DOHH2 (cell line): Measurements from ENCODE around the gene PGP.
"Not testable (repeated sequence)": the region's sequence is repeated elsewhere in the genome, so short reads cannot be mapped to it uniquely, and the experiment has no call there.

Source experiments
- H3F3A ChIP-seq: fragments of 200-600 bp; sonication (generic), shearing (Covaris generic); 2 replicates; pipeline ENCODE4 v1.6.0; 2016; ENCODE audit warnings: antibody characterized with exemption, mild to moderate bottlenecking; ENCODE audit not compliant: control insufficient read depth, insufficient read depth
- H3K27ac ChIP-seq: fragments of 200-600 bp; sonication (generic); 2 replicates; pipeline ENCODE4 v1.5.1; 2014; ENCODE audit warnings: low read depth, mild to moderate bottlenecking, low read length, moderate library complexity
- H3K27me3 ChIP-seq: fragments of 200-600 bp; sonication (generic); 2 replicates; pipeline ENCODE4 v1.6.1; 2014; ENCODE audit warnings: mild to moderate bottlenecking, low read length, mixed read lengths; ENCODE audit not compliant: control insufficient read depth
- H3K36me3 ChIP-seq: fragments of 200-600 bp; sonication (generic); 2 replicates; pipeline ENCODE4 v1.6.1; 2014; ENCODE audit warnings: mild to moderate bottlenecking, low read length, moderate library complexity, mixed read lengths; ENCODE audit not compliant: control insufficient read depth
- H3K4me1 ChIP-seq: fragments of 200-600 bp; sonication (generic); 2 replicates; pipeline ENCODE4 v1.6.1; 2014; ENCODE audit warnings: mild to moderate bottlenecking, low read length, mixed read lengths; ENCODE audit not compliant: control insufficient read depth
- H3K4me2 ChIP-seq: fragments of 200-600 bp; sonication (generic); 2 replicates; pipeline ENCODE4 v1.6.0; 2014; ENCODE audit warnings: mild to moderate bottlenecking, low read length, moderate library complexity
- H3K4me3 ChIP-seq: fragments of 200-600 bp; sonication (generic); 2 replicates; pipeline ENCODE4 v1.5.1; 2014; ENCODE audit warnings: mild to moderate bottlenecking, low read length, mixed read lengths
- H3K79me2 ChIP-seq: fragments of 200-600 bp; sonication (generic); 2 replicates; pipeline ENCODE4 v1.6.1; 2014; ENCODE audit warnings: mild to moderate bottlenecking, low read length, mixed read lengths; ENCODE audit not compliant: control insufficient read depth
- H3K9me2 ChIP-seq: fragments of 200-600 bp; sonication (generic); replicated peaks from 2 replicates; pipeline ENCODE4 v1.6.1; 2014; ENCODE audit warnings: mild to moderate bottlenecking, low read length, mixed read lengths; ENCODE audit not compliant: control insufficient read depth
- H3K9me3 ChIP-seq: fragments of 200-600 bp; sonication (generic); 2 replicates; pipeline ENCODE4 v1.6.1; 2014; ENCODE audit warnings: antibody characterized with exemption, low read length, mixed read lengths; ENCODE audit not compliant: control insufficient read depth, insufficient read depth
- H4K20me1 ChIP-seq: fragments of 200-600 bp; sonication (generic); 2 replicates; pipeline ENCODE4 v1.6.0; 2014; ENCODE audit warnings: low read depth, mild to moderate bottlenecking, antibody characterized with exemption, low read length, moderate library complexity; ENCODE audit not compliant: control insufficient read depth, insufficient read depth
- EZH2phosphoT487 ChIP-seq: fragments of 200-600 bp; sonication (generic); IDR thresholded peaks from 2 replicates; pipeline ENCODE4 v1.6.1; 2017; ENCODE audit warnings: borderline replicate concordance, mild to moderate bottlenecking, antibody characterized with exemption, low read length, moderate library complexity, mixed read lengths
- TF ChIP-seq, protein P1 (sequence below): fragments of 200-600 bp; sonication (generic); IDR thresholded peaks from one replicate; pipeline ENCODE4 v1.5.1; 2014; ENCODE audit warnings: antibody characterized with exemption, mild to moderate bottlenecking, low read depth, low read length; ENCODE audit not compliant: poor library complexity, severe bottlenecking

Gene PGP

DNA sequence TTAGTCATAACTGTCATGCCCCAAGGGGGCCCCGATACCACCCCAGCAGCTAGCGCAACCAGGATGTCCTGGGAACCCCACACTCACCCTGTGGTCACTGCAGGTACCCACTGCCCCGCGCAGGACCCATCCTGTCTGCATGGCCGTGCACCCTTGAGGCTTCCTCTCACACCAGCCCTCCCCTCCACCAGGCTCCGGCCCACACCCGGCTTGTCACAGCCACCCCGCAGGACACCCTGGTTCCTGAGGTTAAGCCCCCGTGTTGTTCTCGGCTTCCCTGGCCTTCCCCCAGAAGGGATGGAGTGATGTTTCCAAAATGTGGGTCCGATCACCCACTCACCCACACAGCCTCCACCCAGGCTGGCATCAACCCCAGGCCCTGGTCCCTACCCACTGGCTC is 29.1 kb upstream of the PGP start:
- Histone ChIP-seq H3K27ac (no peak overlapping the region), H3K9me3 (no peaks in the 10 kb centered on the region), H3K79me2 (peaks cover 8% of the 10 kb centered on the region), H3K27me3 (no peaks in the 10 kb centered on the region), H3K4me1 (no peaks in the 10 kb centered on the region), H3K4me3 (no peak overlapping the region), H3K9me2 (no peaks in the 10 kb centered on the region), H4K20me1 (no peaks in the 10 kb centered on the region), H3F3A (peaks cover 15% of the 10 kb centered on the region; the same call in 1 of the 2 replicates), H3K4me2 (no peak overlapping the region), H3K36me3 (peaks cover 55% of the 10 kb centered on the region)
- no peak for TF ChIP-seq EZH2phosphoT487
- TF ChIP-seq, protein P1, sequence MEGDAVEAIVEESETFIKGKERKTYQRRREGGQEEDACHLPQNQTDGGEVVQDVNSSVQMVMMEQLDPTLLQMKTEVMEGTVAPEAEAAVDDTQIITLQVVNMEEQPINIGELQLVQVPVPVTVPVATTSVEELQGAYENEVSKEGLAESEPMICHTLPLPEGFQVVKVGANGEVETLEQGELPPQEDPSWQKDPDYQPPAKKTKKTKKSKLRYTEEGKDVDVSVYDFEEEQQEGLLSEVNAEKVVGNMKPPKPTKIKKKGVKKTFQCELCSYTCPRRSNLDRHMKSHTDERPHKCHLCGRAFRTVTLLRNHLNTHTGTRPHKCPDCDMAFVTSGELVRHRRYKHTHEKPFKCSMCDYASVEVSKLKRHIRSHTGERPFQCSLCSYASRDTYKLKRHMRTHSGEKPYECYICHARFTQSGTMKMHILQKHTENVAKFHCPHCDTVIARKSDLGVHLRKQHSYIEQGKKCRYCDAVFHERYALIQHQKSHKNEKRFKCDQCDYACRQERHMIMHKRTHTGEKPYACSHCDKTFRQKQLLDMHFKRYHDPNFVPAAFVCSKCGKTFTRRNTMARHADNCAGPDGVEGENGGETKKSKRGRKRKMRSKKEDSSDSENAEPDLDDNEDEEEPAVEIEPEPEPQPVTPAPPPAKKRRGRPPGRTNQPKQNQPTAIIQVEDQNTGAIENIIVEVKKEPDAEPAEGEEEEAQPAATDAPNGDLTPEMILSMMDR: no peak

DNA sequence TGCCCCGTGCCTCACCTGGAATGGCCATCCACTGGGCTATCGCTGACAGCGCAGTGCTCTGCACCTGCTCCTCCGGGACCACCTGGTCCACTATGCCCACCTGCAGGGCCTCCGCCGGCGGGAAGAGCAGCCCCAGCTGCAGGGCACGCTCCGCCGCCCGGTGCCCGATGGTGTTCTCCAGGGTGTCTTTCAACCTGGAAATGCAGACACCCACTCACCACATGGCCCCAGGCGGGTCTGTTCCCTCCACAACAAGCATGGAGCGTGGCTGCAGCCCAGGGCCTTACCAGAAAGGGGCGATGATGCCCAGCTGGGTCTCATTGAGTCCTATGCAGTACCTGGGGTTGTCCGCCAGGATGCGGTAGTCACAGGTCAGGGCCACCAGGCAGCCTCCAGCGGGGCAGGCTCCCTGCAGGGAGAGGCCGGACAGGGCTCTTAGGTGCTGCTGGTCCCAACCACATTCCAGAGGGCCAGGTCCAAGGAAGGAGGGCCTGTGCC is 28.4 kb upstream of the PGP start:
- Histone ChIP-seq H4K20me1 (no peaks in the 10 kb centered on the region), H3K79me2 (peaks cover 1% of the 10 kb centered on the region; the same call in 1 of the 2 replicates), H3K4me2 (no peak overlapping the region), H3F3A (peaks cover 15% of the 10 kb centered on the region; the same call in 1 of the 2 replicates), H3K27me3 (no peaks in the 10 kb centered on the region), H3K4me3 (no peak overlapping the region), H3K9me3 (no peaks in the 10 kb centered on the region), H3K9me2 (no peaks in the 10 kb centered on the region), H3K27ac (no peak overlapping the region), H3K4me1 (no peaks in the 10 kb centered on the region), H3K36me3 (peaks cover 58% of the 10 kb centered on the region)
- TF ChIP-seq, protein P1: no peak
- TF ChIP-seq EZH2phosphoT487: no peak

DNA sequence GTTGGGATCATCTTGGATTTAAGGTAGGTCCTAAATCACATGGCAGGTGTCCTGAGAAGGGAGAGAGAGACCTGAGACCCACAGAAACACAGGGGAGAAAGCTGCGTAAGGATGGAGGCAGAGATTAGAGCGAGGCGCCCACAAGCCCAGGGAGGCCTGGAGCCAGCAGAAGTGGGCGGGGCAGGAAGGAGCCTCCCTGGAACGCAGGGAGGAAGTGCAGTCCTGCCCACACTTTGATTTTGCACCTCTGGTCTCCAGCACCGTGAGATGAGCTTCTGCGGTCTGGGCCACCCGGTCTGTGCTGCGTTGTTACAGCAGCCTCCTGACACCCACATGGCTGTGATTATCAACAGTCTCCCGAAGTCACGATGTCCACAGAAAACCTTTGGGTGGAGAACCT is 28.0 kb upstream of the PGP start:
- no peaks in the 10 kb centered on the region for H3K9me2 ChIP-seq
- no peaks in the 10 kb centered on the region for H3K4me1 ChIP-seq
- H3K79me2 ChIP-seq: no peaks in the 10 kb centered on the region
- no peak overlapping the region for H3K4me3 ChIP-seq
- TF ChIP-seq EZH2phosphoT487: no peak
- TF ChIP-seq, protein P1: no peak
- peaks cover 15% of the 10 kb centered on the region; the same call in 1 of the 2 replicates for H3F3A ChIP-seq
- H3K36me3 ChIP-seq: peaks cover 58% of the 10 kb centered on the region
- no peaks in the 10 kb centered on the region for H3K27me3 ChIP-seq
- no peaks in the 10 kb centered on the region for H3K9me3 ChIP-seq
- no peak overlapping the region for H3K27ac ChIP-seq
- H3K4me2 ChIP-seq: no peak overlapping the region
- no peaks in the 10 kb centered on the region for H4K20me1 ChIP-seq

DNA sequence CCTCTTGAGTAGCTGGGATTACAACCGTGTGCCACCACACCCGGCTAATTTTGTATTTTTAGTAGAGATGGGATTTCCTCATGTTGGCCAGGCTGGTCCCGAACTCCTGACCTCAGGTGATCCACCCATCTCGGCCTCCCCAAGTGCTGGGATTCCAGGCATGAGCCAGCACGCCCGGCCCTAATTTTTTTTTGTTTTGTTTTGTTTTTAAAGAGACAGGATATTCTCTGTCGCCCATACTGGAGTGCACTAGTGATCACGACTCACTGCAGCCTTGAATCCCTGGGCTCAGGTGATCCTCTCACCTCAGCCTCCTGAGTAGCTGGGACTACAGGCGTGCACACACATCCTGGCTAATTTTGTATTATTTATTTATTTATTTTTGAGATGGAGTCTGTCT is 25.7 kb upstream of the PGP start:
- H3K27ac ChIP-seq, H3K9me3 ChIP-seq, H3K27me3 ChIP-seq, H3K4me3 ChIP-seq, H3K4me2 ChIP-seq, H4K20me1 ChIP-seq, H3K9me2 ChIP-seq, H3K79me2 ChIP-seq, H3K4me1 ChIP-seq: not testable (repeated sequence)
- Histone ChIP-seq H3F3A (peaks cover 15% of the 10 kb centered on the region; the same call in 1 of the 2 replicates), H3K36me3 (peaks cover 51% of the 10 kb centered on the region)
